Suppressor macrophage treated with lipopolysaccharide for 1 hour (primary cell): Measurements from ENCODE around the gene NME9.

Source experiments
- DNase-seq, 3 donors: peaks; one replicate each; pipeline ENCODE4 v3.0.0-alpha.2; 2020 to 2022

NME9 gene

GRCh38 chr3:138332472-138333073 is 2.9 kb upstream of the NME9 start:
- peak; percentile 44 to 74 (median 58) for DNase-seq

- DNase-seq, result peak; percentile 16 to 51 (median 35)
Observed at GRCh38 chr3:138331143-138331894, 1.7 kb upstream of the NME9 start.

DNA sequence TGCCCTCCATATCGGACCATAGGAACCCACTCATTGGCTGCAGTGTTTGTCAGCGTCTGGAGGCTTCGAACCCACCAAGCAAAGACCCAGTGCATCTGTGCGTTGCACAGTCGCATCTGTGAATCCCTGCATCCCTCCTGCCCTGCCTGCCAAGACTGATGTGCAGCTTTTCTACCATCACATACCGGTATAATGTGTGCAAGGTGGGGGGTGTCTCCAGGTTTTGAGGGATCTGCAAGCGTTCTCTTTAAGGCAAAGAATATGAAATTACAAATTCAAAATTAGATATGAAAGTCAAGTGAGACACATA is 288 bp upstream of the NME9 start:
- DNase-seq, result no peak

GRCh38 chr3:138328341-138328740 is 1.3 kb downstream of the NME9 start:
- DNase-seq, result peak in 2 of 3 donors; percentile 12 to 32

DNA sequence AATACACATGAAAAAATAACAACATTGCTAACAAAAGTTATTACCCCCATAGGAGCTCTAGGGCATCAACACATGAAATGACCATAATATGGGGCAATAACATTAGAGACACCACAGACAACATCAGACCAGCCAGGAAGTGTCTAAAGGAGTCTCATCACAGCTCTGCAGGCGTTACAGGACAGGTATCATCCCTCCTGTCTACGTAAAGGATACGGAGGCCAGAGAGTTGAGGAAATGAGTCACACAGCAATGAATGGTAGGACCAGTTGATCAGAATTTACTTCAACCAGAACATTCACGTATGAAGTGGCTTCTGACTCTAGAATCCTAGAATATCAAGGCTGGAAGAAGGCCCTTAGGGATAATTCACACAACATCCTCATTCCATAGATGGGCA is 1.8 kb downstream of the NME9 start:
- DNase-seq, result no peak

- DNase-seq, result no peak
Observed at GRCh38 chr3:138326866-138327595, 2.6 kb downstream of the NME9 start.

GRCh38 chr3:138325990-138326389 is 3.7 kb downstream of the NME9 start:
- DNase-seq, result no peak

- no peak for DNase-seq
Observed at GRCh38 chr3:138323971-138324370, 5.7 kb downstream of the NME9 start.

- no peak for DNase-seq
Observed at GRCh38 chr3:138317687-138318086, 12.0 kb downstream of the NME9 start.

DNA sequence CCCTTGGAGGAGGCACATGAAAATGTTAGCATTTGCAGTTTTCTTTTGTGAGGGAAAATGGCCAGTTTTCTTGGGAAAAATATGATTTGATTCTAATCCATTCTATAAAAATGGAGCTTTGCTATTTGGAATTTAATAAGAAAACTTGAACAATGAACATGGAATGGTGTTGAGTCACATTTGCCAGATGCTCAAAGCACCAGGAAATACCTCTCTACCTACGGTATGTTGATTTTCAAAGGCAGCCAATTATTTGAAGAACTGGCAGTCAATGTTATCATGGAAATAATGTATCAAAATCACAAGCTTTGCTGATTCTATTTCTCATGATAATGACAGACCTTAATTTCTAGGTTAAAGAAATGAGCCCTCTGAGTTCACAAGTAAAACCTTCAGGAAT is 14.9 kb downstream of the NME9 start:
- DNase-seq, result no peak

DNA sequence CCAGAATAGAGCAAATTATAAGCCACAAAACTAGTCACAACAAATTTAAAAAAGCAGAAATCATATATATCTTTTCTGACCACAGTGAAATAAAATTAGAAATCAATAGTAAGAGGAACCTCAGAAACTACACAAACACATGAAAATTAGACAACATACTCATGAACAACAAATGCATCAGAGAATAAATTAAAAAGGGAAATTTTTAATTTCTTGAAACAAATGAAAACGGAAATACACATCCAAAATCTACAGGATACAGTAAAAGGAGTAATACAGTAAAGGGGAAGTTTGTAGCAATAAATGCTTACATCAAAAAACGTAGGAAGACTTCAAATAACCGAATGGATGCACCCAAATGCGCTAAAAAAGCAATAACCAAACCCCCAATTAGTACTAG is 19.2 kb downstream of the NME9 start:
- no peak for DNase-seq

- no peak for DNase-seq
Observed at GRCh38 chr3:138308783-138309182, 20.9 kb downstream of the NME9 start.

GRCh38 chr3:138307899-138308298 is 21.8 kb downstream of the NME9 start:
- DNase-seq, result no peak

DNA sequence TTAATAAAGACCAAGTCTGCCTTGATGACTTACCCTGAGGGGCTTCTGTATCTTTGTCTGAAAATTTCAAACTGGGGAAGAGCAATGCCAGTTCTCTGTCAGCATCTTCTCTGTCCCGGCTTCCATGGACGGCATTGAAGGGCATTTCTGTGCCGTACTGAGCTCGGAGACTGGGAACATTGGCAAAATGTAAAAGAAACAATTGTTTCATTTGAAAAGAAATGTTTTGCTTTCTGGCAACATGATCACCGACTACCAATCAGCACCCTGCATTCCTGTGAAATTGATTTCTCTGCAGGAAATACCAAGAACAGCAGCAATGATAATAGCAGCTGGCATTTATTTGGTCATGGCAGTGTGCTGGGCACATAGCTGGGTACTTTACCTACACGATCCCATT is 26.2 kb downstream of the NME9 start:
- DNase-seq, result no peak

DNA sequence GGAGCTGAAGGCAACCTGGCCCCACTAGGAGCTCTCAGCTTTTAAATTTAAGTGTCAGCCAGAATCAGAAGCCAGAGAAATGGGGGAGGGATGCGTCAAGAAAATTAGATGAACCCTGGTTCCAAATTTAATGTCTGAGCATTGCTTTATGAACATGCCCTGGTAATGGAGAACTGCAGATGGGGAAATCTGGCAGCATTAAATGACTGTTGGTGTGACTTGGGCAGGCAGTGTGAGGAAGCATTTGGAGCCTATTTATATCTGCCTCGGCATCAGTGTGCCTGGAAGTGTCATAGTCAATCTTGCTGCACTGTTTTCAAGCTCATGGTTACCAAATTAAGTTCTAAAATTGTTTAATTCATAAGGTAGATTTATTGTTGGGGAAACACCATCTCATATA is 29.0 kb downstream of the NME9 start:
- DNase-seq, result no peak

- DNase-seq, result no peak
Observed at GRCh38 chr3:138297876-138298275, 31.8 kb downstream of the NME9 start.

GRCh38 chr3:138297059-138297607 is 32.5 kb downstream of the NME9 start:
- DNase-seq, result no peak

DNA sequence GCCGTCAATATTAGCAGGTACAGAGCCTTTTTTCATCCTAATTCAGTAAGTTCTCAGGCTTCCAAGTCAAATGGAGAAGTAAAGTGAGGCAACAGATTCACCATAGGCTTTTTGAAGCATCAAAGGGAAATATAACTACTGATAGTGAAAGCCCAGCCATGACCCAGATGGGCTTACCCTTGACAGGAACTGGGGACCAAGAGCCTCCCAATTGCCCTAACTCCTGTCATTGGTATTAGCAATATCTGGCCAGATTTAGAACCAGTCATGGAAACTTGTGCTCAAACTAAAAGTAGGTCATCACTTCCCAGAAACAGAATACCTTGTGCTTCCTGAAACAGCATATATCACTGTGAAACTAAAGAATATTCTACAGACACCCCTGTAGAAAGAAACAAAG is 33.0 kb downstream of the NME9 start:
- no peak for DNase-seq

- DNase-seq, result peak in 1 of 3 donors; percentile 3
Observed at GRCh38 chr3:138289701-138290100, 40.0 kb downstream of the NME9 start.

DNA sequence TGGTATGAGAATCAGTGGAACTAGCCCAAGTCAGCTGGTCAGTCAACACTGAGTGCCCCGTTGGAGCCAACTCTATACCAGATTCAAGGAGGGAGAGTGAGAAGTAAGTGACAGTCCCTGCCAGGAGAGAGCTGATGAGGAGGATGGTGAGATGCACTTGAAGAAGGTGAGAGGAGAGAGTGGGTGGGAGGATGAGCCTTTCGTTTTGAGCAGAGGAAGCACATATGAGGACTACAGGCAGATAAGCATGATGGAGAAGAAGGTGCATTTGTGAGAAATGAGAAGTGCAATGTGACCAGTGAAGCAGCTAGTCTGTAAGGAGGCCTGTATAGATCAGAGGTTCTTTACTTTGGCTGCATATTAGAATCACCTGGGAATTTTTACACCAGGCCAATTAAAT is 40.4 kb downstream of the NME9 start:
- DNase-seq, result no peak

DNA sequence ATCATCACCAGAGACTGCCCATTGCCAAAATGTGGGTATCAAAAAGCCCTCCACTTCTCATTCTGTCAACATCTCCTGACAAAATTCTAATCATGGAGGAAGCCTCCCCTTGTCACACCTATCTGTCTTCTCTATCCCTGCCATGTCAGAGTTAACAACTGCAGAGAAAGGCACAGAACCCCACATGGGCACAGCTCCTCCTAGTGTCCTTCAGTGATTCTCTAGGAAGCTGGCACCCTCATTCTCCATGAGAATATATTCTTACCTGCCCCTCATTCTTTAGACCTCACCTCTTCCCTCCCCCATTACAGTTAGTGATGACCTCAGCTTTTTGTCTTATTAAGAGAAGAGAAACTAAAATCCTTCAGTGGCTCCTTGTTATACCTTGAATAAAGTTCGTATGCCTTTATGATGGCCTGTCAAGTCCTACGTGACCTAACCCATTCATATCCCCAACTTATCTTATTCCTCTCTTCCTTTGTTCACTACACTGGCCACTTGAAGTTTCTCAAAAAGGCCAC is 44.6 kb downstream of the NME9 start:
- no peak for DNase-seq

DNA sequence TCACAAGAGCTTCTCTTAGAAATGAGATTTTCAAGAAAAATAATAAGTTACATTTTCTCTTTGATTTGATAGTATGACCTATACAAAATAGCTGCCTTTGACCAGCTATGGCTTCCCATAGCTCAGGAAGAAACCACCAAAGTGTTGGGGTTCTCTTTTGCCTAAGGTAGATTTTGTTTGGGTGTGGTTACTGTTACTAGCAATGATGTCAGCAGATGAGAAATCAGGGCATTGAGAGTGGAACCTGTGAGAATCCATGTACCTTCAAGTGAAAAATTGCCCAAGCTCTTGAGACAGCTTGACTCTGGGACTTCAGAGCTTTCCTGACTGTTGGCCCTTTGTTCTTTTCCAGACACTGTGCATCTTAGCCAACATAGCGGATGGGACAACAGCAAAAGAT is 45.6 kb downstream of the NME9 start:
- DNase-seq, result no peak

GRCh38 chr3:138282836-138283235 is 46.8 kb downstream of the NME9 start:
- DNase-seq, result no peak

- no peak for DNase-seq
Observed at GRCh38 chr3:138281561-138281960, 48.1 kb downstream of the NME9 start.
